GM18867 (cell line): Measurements from ENCODE around the gene XCR1.
"Not testable (repeated sequence)": the region's sequence is repeated elsewhere in the genome, so short reads cannot be mapped to it uniquely, and the experiment has no call there.

Experiments
- ATAC-seq: cut with Tn5 transposase; IDR thresholded peaks from one replicate; pipeline ENCODE4 v1.9.1; 2021; ENCODE audit warnings: mild to moderate bottlenecking, moderate library complexity; ENCODE audit not compliant: unreplicated experiment

Gene XCR1, protein sequence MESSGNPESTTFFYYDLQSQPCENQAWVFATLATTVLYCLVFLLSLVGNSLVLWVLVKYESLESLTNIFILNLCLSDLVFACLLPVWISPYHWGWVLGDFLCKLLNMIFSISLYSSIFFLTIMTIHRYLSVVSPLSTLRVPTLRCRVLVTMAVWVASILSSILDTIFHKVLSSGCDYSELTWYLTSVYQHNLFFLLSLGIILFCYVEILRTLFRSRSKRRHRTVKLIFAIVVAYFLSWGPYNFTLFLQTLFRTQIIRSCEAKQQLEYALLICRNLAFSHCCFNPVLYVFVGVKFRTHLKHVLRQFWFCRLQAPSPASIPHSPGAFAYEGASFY

DNA sequence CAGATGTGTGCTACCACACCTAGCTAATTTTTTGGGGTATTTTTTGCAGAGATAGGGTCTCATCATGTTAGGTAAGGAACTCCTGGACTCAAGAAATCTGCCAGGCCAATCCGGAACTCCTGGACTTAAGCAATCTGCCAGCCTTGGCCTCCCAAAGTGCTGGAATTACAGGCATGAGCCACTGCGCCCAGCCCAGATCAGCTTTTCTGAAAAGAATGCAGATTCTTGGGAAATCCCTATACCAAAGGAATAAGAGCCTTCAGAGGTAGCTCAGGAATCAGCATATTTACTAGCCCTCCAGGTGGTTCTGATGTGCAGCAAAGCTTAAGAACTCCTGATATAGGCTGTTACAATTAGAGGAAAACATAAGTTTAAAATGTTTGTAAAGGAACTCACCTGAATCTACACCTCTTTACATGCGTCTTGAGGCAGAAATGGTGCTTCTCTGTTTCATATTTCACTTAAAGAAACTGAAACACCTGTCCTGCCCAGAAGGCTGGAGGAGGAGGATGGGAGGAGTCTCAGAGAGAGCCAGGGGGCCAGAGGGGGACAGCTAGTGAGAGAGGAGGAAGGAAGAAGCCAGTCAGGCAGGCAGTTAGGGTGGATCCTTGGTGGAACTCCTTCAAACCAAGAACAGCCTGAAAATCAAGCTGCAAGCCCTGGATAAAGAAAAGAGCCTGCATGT is at the start of gene XCR1:
Gene XCR1 (minus strand): TSS at position 463 of the 685 bp plus-strand sequence. CDS start 5,536 bp downstream, outside the sequence.
- ATAC-seq = no peak

DNA sequence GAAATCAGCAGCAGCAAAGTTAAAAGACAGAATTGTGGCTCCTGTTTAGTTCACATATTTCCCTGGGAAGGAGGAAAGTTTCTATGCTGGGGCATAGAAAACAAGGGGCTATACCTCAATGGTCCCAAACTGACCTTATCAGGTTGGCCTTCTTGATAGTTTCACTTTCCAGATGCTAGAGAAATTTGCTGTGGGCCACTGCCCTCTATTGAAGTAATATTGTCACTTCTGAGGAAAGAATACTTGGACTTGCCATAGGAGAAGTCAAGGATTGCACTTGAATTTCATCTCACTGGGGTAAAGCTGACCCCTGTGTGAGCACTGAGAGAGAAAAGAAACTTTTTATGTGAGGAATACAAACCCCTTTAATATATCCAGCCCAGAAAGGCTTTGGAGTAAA is 49.3 kb upstream of the XCR1 start:
- ATAC-seq = no peak

DNA sequence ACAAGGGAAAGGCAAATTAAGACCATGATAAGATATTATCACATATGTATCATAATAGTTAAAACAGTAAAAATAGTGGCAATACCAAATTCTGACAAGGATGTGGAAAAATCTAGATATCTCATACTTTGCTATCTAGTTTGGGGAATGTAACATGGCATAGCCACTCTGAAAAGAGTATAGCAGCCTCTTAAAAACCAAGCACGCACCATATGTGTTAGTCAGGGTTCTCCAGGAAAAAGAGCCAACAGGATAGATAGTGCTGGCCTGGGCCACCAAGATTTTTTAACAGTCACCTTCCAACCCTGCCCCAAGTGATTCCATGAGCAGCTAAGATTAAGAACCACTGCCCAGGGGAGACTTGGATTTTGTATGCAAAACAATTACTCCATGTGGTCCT is 48.5 kb upstream of the XCR1 start:
- no peak for ATAC-seq

DNA sequence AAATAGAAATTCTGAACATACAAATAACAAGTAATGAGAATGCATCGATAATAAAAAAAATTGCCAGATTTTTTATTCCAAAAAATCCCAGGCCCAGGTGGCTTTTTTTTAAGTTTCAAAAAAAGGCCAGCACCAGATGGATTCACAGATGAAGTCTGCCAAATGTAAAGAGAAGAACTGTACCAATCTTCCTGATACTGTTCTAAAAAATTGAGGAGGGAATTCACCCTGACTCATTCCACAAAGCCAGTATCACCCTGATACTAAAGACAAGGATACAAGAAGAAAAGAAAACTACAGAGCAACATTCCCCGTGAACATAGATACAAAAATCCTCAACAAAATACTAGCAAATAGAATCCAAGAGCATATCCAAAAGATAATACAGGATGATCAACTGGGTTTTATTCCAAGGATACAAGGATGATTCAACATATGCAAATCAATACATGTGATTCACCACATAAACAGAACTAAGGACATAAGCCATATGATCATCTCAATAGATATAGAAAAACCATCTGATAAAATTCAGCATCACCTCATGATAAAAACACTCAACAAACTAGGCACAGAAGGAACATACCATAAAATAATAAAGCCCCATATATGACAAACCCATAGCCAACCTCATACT is 44.1 kb upstream of the XCR1 start:
- ATAC-seq = no peak

DNA sequence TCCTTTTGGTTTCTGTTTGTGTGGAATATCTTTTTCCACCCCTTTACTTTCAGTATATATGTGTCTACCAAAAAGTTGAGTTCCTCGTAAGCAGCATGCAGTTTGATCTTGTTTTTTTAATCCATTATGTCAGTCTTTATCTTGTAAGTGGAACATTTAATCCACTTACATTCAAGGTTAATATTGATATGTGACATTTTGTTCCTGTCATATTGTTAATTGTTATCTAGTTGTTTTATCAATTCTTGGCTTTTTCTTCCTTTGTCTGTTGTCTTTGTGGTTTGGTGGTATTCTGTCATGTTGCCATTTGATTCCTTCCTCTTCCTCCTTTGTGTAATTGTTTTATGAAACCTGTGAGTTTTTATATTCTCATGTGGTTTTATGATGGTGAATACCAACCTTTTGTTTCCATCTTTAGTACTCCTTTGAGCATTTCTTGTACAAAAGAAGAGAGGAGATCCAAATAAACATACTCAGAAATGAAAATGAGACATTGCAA is 43.4 kb upstream of the XCR1 start:
- ATAC-seq = no peak

DNA sequence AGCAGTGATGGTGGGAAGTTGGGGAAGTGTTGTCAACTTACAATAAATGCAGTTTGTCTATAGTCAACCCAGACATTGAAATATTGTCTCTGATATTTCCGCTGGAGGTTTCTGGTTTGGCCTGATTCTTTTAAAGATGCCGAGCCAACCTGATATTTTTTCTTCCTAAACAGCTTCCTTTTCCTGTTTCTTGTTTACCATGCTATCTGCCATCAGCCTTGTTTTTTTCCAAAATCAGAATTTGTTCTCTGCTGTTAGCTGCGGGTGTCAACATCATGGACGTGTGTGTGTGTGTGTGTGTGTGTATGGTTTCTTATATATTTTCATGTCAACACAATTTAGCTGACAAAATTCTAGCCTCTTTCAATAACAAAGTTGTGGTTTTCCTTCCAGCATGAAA is 41.2 kb upstream of the XCR1 start:
- no peak for ATAC-seq

DNA sequence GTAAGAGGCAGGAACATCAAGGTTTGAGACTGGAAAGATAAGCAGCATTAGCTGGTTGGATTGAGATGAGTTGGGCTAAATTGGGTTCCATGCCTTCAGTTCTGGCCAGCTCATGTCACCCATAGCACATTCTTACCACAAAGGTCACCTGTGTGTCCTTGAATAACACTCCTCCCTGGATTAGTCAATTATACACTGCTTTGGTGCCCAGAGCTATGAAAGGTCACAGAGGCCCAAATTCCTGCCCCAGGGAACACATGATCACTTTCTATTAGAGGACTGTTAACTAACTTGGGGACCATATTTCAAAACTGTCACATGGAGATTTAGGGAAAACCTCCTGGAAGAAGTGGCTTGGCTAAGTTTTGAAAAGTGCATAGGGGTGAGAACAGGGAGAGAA is 40.1 kb upstream of the XCR1 start:
- ATAC-seq = no peak

DNA sequence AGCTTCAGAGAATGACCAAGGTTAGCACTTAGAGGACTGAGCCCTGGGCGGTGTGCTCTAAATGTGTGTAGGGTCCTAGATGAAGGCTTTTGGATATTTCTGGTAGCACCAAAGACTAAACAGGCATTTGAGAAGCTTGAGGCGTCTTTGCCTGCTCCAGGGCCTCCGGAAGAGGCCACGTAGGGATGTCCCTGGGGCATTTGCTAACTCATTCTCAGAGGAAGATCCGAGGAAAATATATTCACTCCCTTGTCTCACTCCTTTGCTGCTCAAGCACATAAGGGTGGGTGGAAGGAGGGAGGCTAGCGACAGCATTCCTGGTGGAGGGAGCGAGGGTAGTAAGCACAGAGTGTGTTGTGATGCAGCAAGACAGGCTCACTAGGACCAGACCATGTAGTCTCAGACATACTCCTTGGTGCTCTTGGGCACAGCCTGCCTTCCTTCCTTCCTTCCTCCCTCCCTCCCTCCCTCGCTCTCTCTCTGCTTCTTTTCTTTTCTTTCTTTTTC is 38.5 kb upstream of the XCR1 start:
- ATAC-seq = no peak

DNA sequence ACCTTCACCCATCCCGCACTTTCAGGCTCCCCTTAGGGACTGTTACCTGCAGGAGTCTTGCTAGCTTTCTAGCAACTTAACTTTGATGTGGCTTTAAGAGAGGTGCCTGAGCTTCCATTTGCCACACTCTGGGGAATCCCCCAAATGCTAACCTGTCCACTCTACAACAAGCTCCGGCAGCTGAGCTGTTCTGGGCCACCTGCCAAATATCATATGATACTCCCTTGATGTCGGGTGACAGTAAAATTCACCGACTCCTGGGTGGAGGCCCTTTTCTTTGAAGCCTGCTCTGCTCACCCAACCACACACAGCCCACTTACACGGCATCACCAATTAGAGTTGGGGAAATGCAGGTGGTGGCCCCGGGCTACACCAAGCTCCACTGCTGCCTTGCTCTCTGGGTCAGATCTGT is 38.0 kb upstream of the XCR1 start:
- peak; percentile 48 for ATAC-seq

DNA sequence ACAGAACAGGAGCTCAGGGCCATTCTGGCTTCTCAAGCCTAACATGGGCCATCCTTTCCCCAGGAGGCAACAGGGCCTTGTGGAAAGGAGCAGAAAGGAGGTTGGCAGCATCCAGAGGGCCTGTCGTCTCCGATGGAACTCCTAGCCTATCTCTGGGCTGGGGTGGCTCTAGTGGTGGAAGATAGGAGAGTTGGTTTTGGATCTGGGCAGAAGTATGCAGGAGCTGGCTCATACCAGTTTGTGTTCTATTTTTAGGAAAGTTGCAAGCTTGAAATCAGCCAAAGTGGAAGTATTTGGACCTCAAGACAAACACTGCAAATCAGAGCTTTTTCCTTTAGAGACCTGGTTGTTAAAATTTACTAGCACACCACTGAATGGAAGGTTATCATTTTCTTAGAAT is 35.4 kb upstream of the XCR1 start:
- ATAC-seq = no peak

DNA sequence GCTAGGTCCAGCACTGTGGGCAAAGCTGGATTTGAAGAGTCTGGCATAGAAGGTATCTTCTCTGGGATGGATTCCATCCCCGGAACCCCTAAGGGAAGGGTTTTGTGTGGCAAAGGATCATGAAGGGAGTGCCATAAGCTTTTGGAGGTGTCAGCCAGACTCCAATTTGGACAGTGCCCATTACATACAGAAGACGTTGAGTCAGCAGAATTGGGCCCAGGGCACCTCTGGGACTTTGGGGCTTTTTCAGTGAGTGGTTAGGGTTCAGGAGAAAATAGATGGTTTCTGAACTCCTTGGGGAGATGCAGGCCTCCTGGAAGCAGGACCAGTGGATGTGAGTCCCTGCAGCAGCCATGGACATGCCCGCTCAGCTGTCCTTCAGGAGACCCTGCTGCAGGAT is 34.6 kb upstream of the XCR1 start:
- ATAC-seq = no peak

DNA sequence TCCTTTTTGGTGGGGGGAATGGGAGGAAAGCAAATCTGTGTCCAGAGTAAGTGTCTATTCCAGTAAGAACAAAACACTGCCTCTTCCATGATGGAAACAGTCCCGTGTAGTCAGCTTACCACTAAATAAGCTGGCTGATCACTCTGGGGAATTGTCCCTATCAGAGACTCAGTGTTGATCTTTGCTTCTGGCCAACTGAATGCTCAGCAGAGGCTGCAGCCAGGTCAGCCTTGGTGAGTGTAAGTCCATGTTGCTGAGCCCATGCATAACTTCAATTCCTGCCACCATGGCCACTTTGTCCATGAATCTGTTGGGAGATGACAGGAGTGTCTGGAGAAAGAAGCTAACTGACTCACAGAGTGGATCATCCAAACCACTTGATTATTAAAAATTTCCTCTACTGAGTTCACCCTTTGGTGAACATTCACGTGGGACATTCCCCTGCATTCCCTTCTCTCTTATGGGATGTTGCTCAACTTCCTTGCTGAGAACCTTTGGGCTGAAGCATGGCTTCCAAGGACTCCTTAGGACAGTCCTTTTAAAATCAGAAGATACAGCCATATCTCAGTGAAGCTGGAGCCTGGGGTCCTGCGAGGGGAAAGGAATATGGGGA is 33.9 kb upstream of the XCR1 start:
- ATAC-seq = no peak

DNA sequence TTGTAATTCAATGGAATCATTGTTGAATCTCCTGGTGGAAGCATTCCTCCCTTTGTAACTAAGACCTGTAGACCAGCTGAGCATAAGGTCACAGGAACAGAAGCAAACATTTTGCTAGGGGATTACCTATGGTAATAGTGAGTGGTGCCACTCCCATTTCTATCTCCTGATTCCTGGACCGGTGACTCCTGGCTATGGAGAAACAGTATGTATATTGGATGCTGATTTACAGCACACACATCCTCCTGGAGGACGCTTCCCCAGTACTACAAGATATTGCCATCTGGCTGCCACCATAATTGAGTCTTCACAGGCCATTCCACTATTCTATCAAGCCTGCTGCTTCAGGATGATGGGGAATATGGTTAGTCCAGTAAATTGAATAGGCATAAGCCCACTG is 33.3 kb upstream of the XCR1 start:
- ATAC-seq = no peak

DNA sequence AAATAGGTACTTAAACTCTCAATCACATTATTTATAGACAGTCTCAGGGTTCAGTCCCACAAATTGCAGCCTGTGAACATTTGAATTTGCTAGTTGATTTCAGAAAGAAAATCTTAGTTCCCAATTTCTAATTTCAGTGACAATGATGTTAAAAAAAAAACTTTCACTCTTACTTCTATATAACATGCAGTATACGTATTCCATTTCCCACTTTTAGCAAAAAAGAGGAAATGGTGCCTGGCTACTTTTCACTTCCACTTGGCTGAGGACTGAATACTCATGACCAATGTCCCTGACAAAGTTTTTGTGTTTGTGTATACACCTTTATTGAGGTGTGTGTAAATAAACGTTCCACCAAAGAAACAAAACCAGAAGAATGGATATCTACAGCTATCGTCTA is 32.1 kb upstream of the XCR1 start:
- ATAC-seq = no peak

DNA sequence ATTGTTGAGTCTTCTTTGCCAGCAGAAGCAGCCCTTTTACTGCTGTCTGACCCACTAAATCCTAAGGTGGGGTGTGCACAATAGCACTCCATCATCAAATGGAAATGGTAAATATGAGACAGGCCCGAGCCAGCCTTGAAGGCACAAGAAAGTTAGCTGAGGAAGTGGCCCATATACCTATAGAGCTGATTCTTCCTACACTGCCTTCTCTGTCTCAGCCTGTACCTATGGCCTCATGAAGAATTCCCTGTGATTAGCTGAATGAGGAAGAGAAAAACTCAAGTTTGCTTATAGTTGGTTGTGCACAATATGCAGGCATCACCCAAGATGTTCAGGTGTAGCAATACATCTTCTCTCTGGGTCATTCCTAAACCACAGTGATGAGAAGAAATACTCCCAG is 31.7 kb upstream of the XCR1 start:
- ATAC-seq = no peak

DNA sequence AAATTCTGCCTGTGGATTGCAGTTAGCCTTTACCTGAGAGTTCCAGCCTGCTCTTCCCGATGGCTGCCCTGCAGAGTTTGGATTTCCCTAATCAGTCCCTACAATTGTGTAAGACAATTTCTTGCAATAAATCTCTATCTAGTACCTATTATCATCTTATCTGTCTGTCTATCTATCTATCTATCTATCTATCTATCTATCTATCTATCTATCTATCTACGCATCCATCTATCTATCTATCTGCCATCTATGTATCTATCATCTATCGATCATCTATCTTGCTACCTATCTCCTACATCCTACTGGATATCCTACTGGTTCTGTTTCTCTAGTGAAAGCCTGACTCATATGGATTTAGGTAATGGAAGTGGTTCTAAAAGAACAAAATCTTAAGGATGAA is 30.4 kb upstream of the XCR1 start:
- no peak for ATAC-seq

DNA sequence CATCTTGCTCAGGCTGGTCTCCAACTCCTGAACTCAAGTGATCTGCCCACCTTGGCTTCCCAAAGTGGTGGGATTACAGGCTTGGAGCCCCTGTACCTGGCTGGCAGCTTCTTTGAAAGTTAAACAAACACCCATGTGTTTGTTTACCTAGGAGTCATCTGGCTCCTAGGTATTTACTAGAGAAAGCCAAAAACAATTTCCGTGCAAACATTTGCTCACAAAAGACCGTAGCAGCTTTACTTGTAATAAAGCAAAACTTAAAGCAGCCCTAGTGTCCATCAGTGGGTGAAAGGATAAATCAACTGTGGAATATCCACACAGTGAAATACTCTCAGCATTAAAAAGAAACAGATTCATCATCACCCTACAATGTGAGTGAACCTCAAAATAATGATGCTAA is 29.4 kb upstream of the XCR1 start:
- no peak for ATAC-seq

DNA sequence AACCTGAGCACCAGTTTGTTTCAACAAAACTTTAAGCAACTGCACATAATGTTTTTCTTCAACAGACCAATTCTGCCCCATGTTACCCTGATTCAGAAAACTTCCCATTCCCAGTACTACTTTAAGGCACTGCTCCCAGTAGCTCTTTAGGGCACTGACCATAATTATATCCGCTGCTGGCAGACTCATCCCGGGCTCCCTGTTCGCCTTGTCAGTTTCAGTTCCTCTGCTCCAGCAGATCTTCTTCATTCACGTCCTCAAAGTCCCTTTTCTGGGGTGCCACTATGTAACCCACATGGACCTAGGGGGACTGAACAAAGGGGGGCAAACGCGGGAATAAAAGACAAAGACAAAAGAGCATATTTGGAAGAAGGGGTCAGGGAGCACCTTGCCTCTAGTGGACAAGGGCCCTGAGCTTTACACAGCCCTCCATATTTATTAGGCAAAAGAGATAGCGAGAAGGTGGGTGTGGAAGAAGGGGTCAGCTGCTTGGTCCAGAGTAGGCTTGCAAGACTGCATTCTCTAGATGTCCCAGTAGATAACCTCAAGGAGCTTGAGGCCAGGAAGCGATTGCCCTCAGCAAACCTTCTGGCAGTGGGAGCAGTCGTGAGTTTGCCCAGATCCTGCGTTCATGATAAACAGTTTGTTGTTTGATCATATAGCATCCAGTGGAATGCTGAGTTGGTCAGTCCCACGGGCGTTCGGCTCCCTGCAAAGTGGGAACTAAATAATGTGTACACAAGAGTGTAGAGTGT is 26.7 kb upstream of the XCR1 start:
- ATAC-seq = not testable (repeated sequence)

DNA sequence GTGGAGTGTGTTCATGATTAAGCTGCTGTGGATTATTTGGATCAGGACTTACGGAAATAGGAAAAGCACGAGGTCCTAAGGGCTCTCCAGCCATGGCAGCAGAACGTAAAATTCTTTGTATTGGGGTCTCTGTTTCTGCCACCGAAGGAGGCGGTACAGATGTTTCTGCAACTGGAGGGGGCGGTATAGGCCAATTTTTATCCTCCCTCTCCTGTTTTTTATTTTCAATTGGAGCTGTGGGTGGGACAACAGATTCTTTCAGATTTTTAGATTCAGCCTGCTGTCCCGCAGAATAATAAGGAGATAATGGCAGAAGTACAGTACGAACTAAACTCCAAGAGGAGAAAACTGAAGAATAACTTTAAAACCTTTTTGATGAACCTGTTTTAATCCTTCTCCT is 26.0 kb upstream of the XCR1 start:
- ATAC-seq = not testable (repeated sequence)

DNA sequence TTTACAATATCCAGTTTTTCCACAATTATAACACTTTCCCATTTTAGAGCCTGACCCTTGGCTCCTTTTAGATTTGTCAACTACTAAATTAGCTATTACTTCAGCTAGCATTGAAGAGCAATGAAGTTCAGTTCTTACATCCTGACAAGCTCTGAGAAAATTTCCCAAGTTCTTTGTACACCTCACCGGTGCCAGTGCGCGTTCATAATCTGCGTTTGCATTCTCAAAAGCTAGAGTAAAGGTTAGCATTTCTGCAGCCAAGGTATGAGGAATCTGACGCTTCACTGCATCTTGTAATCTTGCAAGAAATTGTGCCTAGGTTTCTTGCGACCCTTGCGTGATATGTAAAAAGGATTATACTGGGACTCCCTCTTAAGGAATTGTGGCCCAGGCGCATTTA is 25.2 kb upstream of the XCR1 start:
- no peak for ATAC-seq

DNA sequence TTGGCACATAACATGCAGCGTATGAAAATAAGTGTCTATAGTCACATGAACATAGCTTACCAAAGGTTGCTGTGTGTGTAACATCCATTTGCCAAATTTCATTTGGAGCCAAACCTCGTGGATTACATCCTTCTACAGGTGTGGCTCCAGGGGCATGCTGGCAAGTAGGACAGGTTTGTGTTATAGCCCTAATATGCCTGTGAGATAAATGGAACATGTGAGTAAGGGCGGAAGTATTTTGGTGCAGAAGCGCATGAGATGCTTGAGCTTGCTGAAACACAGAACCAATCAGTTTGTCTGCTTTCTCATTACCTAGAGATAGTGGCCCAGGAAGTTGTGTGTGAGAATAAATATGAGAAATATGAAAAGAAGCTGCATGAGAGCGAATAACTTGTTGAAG is 21.8 kb upstream of the XCR1 start:
- ATAC-seq = no peak
